Measurements from ENCODE around the gene CCDC82. TPM values are rescaled to one million over a fixed set of nuclear protein-coding genes. Genes with fewer than 3 reads are reported as not detected.

The CCDC82 gene
- polyA plus RNA-seq, 2 of the 4 experiments (the other 2 are of a cell fraction) = 17.6 to 27.6 TPM

DNA sequence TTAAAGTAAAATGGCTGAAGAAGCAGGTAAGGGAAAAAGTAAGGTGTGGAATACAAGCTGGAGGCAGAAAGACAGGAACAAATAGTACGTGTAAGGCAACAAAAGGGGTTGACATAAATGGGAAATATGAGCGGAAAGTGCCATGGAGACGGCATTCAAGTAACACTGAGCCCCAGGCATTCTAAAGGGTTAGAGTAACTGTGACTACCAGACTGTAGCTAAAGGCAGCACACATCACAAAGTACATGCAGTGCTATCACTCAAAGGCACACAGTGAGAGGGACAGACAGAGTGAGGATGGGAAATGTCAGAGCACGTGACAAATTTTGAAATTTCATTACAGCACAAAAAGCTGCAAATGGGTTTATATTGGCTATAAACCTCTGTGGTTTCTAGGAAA, 32.9 kb downstream of the CCDC82 start (continued):
- TF ChIP-seq, protein P1, sequence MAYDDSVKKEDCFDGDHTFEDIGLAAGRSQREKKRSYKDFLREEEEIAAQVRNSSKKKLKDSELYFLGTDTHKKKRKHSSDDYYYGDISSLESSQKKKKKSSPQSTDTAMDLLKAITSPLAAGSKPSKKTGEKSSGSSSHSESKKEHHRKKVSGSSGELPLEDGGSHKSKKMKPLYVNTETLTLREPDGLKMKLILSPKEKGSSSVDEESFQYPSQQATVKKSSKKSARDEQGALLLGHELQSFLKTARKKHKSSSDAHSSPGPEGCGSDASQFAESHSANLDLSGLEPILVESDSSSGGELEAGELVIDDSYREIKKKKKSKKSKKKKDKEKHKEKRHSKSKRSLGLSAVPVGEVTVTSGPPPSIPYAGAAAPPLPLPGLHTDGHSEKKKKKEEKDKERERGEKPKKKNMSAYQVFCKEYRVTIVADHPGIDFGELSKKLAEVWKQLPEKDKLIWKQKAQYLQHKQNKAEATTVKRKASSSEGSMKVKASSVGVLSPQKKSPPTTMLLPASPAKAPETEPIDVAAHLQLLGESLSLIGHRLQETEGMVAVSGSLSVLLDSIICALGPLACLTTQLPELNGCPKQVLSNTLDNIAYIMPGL (CRISPR knock-in tag; IDR thresholded peaks at IDR 0.05; ENCODE audit: borderline replicate concordance) = no peak
- TF ChIP-seq, protein P2, sequence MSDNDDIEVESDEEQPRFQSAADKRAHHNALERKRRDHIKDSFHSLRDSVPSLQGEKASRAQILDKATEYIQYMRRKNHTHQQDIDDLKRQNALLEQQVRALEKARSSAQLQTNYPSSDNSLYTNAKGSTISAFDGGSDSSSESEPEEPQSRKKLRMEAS (IDR thresholded peaks at IDR 0.05) = no peak

DNA sequence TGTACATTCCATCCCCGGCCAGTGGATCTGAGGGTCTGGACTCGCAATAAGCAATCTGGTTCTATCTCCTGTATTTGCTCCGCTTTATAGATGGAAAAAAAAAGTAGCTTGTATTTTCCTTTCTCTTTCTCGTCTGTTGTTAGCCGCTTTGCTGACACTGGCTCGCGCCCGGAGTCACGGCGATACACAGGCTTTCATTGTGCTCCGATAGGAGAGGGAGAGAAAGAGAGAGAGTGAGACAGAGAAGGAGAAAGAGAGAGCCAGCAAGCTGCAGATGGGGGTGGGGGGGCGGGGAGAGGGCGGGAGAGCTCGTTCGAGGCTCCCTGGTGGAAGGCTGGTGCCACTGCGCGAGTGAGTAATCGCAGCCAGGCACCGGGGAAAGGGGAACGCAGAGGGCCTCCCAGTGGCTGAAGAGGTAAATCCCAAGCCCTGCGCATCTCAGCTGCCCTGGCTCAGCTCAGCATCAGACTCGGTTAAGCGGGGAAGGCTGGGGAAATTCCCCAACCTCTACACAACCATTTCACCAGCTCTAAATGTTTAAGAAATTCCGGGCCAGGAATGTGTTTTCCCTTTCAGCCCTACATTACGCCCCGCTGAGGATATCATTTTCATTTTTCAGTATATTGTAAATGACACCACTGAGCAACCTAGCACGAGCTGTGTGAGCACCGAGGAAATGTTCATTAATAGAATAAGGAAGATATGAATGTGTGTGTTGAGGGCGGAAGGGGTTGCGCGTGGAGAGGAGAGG, 46.6 kb downstream of the CCDC82 start, which contains the start of gene MAML2:
Gene MAML2 (minus strand): TSS at position 235 of the 751 bp plus-strand sequence. CDS start 1,300 bp downstream, outside the sequence.
- H3K27ac ChIP-seq = peak within 1 kb of the TSS; percentile 83 to 85
- peak; percentile 86 to 94 for DNase-seq (ENCODE audit: low read depth in 1 of 2, low spot score in 1 of 2)

More for the DNA sequence above, 46.6 kb downstream of the CCDC82 start, which contains the start of gene MAML2:
- peak; percentile 84 to 97 for TF ChIP-seq RAD21 (conservative IDR thresholded peaks at IDR 0.05 in 1 of 2, IDR thresholded peaks at IDR 0.05 in 1 of 2)
- no peak for TF ChIP-seq EHMT2 (IDR thresholded peaks at IDR 0.05; ENCODE audit: low read depth)
- TF ChIP-seq, protein P3, sequence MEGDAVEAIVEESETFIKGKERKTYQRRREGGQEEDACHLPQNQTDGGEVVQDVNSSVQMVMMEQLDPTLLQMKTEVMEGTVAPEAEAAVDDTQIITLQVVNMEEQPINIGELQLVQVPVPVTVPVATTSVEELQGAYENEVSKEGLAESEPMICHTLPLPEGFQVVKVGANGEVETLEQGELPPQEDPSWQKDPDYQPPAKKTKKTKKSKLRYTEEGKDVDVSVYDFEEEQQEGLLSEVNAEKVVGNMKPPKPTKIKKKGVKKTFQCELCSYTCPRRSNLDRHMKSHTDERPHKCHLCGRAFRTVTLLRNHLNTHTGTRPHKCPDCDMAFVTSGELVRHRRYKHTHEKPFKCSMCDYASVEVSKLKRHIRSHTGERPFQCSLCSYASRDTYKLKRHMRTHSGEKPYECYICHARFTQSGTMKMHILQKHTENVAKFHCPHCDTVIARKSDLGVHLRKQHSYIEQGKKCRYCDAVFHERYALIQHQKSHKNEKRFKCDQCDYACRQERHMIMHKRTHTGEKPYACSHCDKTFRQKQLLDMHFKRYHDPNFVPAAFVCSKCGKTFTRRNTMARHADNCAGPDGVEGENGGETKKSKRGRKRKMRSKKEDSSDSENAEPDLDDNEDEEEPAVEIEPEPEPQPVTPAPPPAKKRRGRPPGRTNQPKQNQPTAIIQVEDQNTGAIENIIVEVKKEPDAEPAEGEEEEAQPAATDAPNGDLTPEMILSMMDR (IDR thresholded peaks at IDR 0.05) = peak; percentile 78
- no peak for TF ChIP-seq FOSL2 (IDR thresholded peaks at IDR 0.05)
- peak; percentile 71 for TF ChIP-seq FOSL2 (CRISPR knock-in tag; IDR thresholded peaks at IDR 0.05)
- peak; percentile 98 for TF ChIP-seq SMC3 (IDR thresholded peaks at IDR 0.05)
- no peak for TF ChIP-seq SREBF2 (IDR thresholded peaks at IDR 0.05)
- TF ChIP-seq, protein P4, sequence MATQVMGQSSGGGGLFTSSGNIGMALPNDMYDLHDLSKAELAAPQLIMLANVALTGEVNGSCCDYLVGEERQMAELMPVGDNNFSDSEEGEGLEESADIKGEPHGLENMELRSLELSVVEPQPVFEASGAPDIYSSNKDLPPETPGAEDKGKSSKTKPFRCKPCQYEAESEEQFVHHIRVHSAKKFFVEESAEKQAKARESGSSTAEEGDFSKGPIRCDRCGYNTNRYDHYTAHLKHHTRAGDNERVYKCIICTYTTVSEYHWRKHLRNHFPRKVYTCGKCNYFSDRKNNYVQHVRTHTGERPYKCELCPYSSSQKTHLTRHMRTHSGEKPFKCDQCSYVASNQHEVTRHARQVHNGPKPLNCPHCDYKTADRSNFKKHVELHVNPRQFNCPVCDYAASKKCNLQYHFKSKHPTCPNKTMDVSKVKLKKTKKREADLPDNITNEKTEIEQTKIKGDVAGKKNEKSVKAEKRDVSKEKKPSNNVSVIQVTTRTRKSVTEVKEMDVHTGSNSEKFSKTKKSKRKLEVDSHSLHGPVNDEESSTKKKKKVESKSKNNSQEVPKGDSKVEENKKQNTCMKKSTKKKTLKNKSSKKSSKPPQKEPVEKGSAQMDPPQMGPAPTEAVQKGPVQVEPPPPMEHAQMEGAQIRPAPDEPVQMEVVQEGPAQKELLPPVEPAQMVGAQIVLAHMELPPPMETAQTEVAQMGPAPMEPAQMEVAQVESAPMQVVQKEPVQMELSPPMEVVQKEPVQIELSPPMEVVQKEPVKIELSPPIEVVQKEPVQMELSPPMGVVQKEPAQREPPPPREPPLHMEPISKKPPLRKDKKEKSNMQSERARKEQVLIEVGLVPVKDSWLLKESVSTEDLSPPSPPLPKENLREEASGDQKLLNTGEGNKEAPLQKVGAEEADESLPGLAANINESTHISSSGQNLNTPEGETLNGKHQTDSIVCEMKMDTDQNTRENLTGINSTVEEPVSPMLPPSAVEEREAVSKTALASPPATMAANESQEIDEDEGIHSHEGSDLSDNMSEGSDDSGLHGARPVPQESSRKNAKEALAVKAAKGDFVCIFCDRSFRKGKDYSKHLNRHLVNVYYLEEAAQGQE (IDR thresholded peaks at IDR 0.05) = no peak
- TF ChIP-seq JUNB (IDR thresholded peaks at IDR 0.05) = no peak
- TF ChIP-seq NFE2L2 (conservative IDR thresholded peaks at IDR 0.05; ENCODE audit: low read length) = no peak
- no peak for TF ChIP-seq CBX8 (IDR thresholded peaks at IDR 0.05)
- TF ChIP-seq, protein P5, sequence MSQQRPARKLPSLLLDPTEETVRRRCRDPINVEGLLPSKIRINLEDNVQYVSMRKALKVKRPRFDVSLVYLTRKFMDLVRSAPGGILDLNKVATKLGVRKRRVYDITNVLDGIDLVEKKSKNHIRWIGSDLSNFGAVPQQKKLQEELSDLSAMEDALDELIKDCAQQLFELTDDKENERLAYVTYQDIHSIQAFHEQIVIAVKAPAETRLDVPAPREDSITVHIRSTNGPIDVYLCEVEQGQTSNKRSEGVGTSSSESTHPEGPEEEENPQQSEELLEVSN (IDR thresholded peaks at IDR 0.05; ENCODE audit: borderline replicate concordance, low read depth) = no peak
- TF ChIP-seq JUN (IDR thresholded peaks at IDR 0.05) = peak in 1 of 2 experiments; percentile 42; a peak in 1 of 5 replicates
- no peak for TF ChIP-seq CHD2 (IDR thresholded peaks at IDR 0.05; ENCODE audit: low read length, partially characterized antibody)
- ATAC-seq = peak; percentile 99
- FAIRE-seq = no peak
- no peaks in the 10 kb centered on the region for H3K9me3 ChIP-seq
- H3K4me3 ChIP-seq = peak within 1 kb of the TSS; percentile 74
- ChIA-PET CTCF (interaction anchor here (0.6 to 6.9 kb wide), 77 partner anchors 8 to 552 kb away, joined by 3 to 51 read pairs (median 4); partner anchors contain the start of genes CCDC82, JRKL and MTMR2), POLR2A (interaction anchor here (0.6 to 1.5 kb wide), 13 partner anchors 32 to 1163 kb away, joined by 3 to 14 read pairs (median 3); partner anchors contain the start of genes CCDC82, FAM76B, JRKL and MTMR2)
- peak within 1 kb of the TSS; percentile 93 for H3K4me2 ChIP-seq
- H3K4me1 ChIP-seq = peaks cover 24% of the 10 kb centered on the region
- WGBS (ENCODE audit: missing lambda C conversion rate) = 6% methylated on average over 28 of the region's 31 CpGs

All from A549 (cell line).